GM12872 (cell line): ENCODE measurements around the gene TTI1.

Experiments
- CTCF ChIP-seq: IDR thresholded peaks from 3 replicates; pipeline ENCODE4 v1.5.1; 2011; ENCODE audit warnings: low read depth, mild to moderate bottlenecking, low read length, moderate library complexity; ENCODE audit not compliant: insufficient read depth

TTI1 gene

GRCh38 chr20:37991157-37991866 lies 41.9 kb downstream of the TTI1 start:
- TF ChIP-seq CTCF: no peak

- no peak for TF ChIP-seq CTCF
Measured at GRCh38 chr20:37990571-37991151, 42.6 kb downstream of the TTI1 start.

GRCh38 chr20:37989601-37990295 lies 43.5 kb downstream of the TTI1 start:
- no peak for TF ChIP-seq CTCF

- no peak for TF ChIP-seq CTCF
Measured at GRCh38 chr20:37988306-37988954, 44.8 kb downstream of the TTI1 start.

- TF ChIP-seq CTCF: no peak
Measured at GRCh38 chr20:37987602-37988290, 45.5 kb downstream of the TTI1 start.

- no peak for TF ChIP-seq CTCF
Measured at GRCh38 chr20:37986873-37987601, 46.2 kb downstream of the TTI1 start.
